ENCODE data around the gene LIPF.
"Not testable (repeated sequence)": the region's sequence is repeated elsewhere in the genome, so short reads cannot be mapped to it uniquely, and the experiment has no call there.

Gene LIPF

GRCh38 chr10:88661577-88661976 is 2.7 kb upstream of the LIPF start:
- Histone ChIP-seq H3K4me3 (ENCODE audit: low read depth, low read length) (no peak overlapping the region), H3K27me3 (no peaks in the 10 kb centered on the region), H3K9me3 (no peaks in the 10 kb centered on the region), H3K4me1 (no peaks in the 10 kb centered on the region), H3K36me3 (no peaks in the 10 kb centered on the region)
- DNase-seq, result no peak
- no peak for TF ChIP-seq CTCF (IDR thresholded peaks at IDR 0.05; ENCODE audit: low read depth, low read length)

- not testable (repeated sequence) for H3K4me3 ChIP-seq (ENCODE audit: low read depth, low read length); H3K27me3 ChIP-seq; DNase-seq; H3K9me3 ChIP-seq; H3K36me3 ChIP-seq; H3K4me1 ChIP-seq
Observed at GRCh38 chr10:88663153-88663552, 1.1 kb upstream of the LIPF start.

- no peak for TF ChIP-seq CTCF (IDR thresholded peaks at IDR 0.05; ENCODE audit: low read depth, low read length)
- H3K4me1 ChIP-seq, result no peaks in the 10 kb centered on the region
- H3K9me3 ChIP-seq, result no peaks in the 10 kb centered on the region
Observed at GRCh38 chr10:88668465-88668864, 4.2 kb downstream of the LIPF start.

GRCh38 chr10:88670497-88670896 is 6.3 kb downstream of the LIPF start:
- no peak overlapping the region for H3K4me3 ChIP-seq (ENCODE audit: low read depth, low read length)
- DNase-seq, result no peak
- no peak for TF ChIP-seq CTCF (IDR thresholded peaks at IDR 0.05; ENCODE audit: low read depth, low read length)
- H3K4me1 ChIP-seq, result no peaks in the 10 kb centered on the region
- no peaks in the 10 kb centered on the region for H3K36me3 ChIP-seq
- H3K27me3 ChIP-seq, result no peaks in the 10 kb centered on the region
- H3K9me3 ChIP-seq, result no peaks in the 10 kb centered on the region

More at GRCh38 chr10:88668465-88668864, 4.2 kb downstream of the LIPF start:
- Histone ChIP-seq H3K4me3 (ENCODE audit: low read depth, low read length) (no peak overlapping the region), H3K36me3 (no peaks in the 10 kb centered on the region), H3K27me3 (no peaks in the 10 kb centered on the region)
- DNase-seq, result no peak

GRCh38 chr10:88672041-88672440 is 7.8 kb downstream of the LIPF start:
- TF ChIP-seq CTCF (IDR thresholded peaks at IDR 0.05; ENCODE audit: low read depth, low read length), result no peak
- H3K4me3 ChIP-seq (ENCODE audit: low read depth, low read length), result no peak overlapping the region

GRCh38 chr10:88676283-88677060 is 12.2 kb downstream of the LIPF start:
- Histone ChIP-seq H3K4me1 (no peaks in the 10 kb centered on the region), H3K4me3 (ENCODE audit: low read depth, low read length) (no peak overlapping the region), H3K36me3 (no peaks in the 10 kb centered on the region), H3K9me3 (no peaks in the 10 kb centered on the region), H3K27me3 (no peaks in the 10 kb centered on the region)
- TF ChIP-seq CTCF (IDR thresholded peaks at IDR 0.05; ENCODE audit: low read depth, low read length), result no peak
- DNase-seq, result no peak

More at GRCh38 chr10:88672041-88672440, 7.8 kb downstream of the LIPF start:
- no peaks in the 10 kb centered on the region for H3K27me3 ChIP-seq
- no peak for DNase-seq
- no peaks in the 10 kb centered on the region for H3K36me3 ChIP-seq
- no peaks in the 10 kb centered on the region for H3K9me3 ChIP-seq
- H3K4me1 ChIP-seq, result no peaks in the 10 kb centered on the region
